Germinal center (tissue), 1 donor: Measurements from ENCODE around the gene PDE4B.
"Not testable (repeated sequence)": the region's sequence is repeated elsewhere in the genome, so short reads cannot be mapped to it uniquely, and the experiment has no call there.

Experiments used
- DNase-seq: peaks from one replicate; pipeline ENCODE4 v3.0.0; 2012; ENCODE audit warnings: mixed read lengths, low spot score

The PDE4B gene

DNA sequence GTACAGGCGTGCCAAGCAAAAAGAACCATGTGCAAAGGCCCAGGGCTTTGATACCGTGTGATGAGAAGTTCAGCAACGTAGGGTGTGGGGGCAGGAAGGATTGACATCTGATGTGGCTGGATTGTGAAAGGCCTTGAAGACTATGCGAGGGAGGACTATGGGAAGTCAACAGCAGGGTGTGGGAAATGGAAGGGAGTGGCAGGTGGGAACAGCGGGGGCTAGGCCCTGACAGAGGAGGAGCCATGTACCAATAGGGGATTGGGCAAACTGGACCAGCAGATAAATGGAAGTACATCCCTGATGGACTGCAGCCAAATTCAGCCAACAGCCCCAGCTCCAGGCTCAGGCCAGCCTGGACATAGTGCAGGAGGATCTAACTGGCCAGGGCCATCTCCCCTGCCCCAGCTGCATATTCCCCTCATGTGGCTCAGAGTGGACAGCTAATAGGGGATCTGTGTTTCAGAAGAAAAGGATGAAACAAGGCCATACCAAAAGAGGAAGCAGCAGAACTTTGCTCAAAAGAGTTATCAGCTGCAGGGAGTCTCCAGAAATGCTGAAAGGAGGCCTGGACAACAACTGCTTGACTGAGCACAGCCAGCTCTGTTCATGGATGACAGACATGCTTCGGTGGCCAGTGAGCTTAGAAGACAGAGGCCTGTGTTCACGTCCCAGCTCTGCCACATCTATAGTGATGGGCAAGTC, 601.0 kb downstream of the PDE4B start:
- no peak for DNase-seq

GRCh38 chr1:66394603-66395002, 601.9 kb downstream of the PDE4B start:
- no peak for DNase-seq

- DNase-seq: no peak
These were observed 602.7 kb downstream of the PDE4B start for GRCh38 chr1:66395202-66396061.

- no peak for DNase-seq
These were observed 603.7 kb downstream of the PDE4B start for GRCh38 chr1:66396212-66396890.

DNA sequence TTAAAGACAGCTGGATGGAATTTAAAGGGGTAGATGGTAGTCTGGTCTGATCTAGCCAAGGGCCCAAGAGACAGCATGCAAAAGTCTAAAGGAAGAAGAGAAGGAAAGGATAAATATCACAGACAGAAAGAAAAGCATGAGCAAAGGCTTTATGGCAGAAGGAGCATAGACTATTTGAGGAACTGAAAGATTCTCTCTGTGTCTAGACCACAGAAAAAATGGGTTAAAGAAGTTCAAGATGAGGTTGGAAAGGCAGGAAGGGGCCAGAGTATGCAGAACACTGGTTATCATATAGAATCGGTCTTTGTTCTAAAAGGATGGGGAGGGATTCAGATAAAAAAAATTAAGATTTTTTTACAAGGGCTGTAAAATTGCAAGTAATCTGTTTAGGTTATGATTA, 604.5 kb downstream of the PDE4B start:
- no peak for DNase-seq

DNA sequence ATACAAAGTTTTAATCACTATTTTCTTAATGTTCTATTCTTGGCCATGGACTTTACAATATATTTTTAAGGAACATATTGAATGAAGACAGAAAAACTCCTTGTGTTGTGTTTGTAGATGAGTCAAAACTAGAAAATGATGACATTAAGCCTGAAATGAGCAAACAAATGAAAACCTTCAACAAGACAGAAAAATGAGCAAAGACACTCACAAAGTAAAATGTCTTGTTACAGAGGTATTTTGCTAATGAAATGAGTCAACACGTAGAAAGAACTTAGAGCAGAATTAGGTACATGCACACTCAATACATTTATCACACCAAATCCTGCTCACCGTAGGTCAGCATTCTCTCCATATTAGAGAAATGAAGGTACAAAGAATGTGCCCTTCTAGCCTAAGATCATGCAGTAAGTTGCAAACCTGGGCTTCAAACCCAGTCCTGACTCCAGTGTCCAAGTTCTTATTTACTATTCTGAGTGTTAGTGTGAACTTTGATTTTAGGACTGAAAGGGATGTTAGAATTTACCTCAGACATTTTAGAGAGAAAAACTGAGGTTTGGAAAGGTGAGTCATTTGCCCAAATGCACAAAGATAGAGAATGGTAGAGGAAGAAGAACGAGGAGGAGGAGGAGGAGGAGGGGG, 607.3 kb downstream of the PDE4B start:
- no peak for DNase-seq

GRCh38 chr1:66400660-66401059, 608.0 kb downstream of the PDE4B start:
- no peak for DNase-seq

GRCh38 chr1:66401244-66401643, 608.5 kb downstream of the PDE4B start:
- DNase-seq: no peak

DNA sequence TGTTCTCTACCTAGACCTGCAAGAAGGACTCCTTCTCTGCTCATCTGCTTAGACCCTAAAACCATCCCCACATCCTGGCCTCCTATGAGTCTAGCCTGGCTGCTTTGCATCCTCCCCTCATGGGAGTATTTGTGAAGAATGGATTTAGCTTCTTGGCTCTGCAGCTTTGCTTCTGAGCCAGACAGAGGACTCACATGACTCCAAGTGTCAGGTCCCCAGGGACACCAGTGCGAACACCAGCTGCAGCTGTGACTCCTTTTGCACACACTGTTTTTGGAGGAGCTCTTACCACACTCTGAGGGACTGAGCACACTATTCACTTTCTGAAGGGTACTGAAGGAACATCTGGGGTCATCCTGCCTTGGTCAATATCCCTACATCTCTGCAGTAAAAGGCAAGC, 609.5 kb downstream of the PDE4B start:
- DNase-seq: peak; percentile 84

DNA sequence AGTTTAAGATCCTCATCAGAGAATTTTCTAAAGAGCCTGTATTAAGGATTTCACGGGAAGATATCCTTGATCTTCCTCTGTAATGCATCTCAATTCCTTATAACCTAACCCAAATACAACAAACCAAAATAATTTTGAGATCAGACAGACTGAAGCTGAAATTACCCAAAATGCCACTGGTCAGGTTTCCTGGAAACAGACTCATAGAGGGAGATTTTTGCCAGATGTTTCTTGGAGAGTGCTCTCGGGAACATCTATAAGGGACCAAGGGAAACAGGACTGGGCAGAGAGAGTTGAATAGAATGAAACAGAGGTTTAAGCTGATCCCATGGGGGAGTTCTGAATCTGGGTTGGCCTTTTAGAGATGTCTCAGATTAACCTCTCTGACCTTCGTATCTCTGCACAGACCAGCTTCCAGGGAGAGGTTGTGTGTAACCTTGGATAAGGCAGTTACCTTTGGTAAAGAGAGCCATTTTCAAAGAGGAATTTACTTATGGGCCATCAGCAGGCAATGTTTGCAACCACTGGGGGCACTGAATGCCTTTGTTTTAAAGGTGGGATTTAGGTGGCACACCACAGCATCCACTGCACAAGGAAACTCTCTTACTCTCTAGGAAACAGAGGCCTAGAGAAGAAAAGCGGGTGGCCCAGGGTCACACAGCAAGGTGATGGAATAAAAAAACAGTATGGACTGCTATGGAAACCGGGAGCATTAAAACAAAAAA, 610.5 kb downstream of the PDE4B start:
- no peak for DNase-seq

- no peak for DNase-seq
These were observed 612.4 kb downstream of the PDE4B start for GRCh38 chr1:66405061-66405460.

- not testable (repeated sequence) for DNase-seq
These were observed 618.8 kb downstream of the PDE4B start for GRCh38 chr1:66411449-66411848.

GRCh38 chr1:66412704-66413103, 620.0 kb downstream of the PDE4B start:
- DNase-seq: no peak

- DNase-seq: no peak
These were observed 620.6 kb downstream of the PDE4B start for GRCh38 chr1:66413136-66413837.

DNA sequence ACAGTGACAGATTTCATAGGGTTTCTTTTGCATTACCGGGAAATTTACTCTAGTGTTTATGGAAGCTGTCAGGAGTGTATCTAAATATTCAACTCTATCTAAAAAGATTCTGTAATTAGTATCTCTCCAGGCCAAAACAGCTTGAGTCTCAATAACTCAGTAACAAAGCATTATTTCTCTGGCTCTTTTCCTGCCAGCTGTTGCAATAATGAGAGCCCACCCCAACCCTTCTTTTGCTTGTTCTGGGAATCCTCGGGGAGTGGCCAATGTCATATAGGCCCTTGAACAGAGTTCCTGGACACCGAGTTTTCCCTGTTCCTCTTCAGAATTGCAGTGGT, 621.1 kb downstream of the PDE4B start:
- no peak for DNase-seq

GRCh38 chr1:66415281-66415680, 622.6 kb downstream of the PDE4B start:
- DNase-seq: no peak

DNA sequence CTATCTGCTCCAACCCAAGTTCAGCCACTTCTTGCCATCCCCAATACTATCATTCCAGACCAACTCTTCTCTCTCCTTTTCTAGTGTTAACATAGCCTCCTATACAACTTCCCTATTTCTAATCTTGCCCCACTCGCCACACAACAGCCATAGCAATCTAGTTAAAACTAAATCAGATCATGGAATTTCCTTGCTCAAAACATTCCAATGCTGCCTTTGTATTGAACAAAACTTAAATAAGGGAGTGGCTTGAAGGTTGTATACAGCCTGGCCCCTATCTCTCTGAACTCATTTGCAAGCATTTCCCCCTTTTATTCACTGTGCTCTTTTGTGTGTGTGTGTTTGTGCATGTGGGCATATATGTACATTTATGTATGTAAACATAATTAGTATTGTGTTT, 623.2 kb downstream of the PDE4B start:
- no peak for DNase-seq

DNA sequence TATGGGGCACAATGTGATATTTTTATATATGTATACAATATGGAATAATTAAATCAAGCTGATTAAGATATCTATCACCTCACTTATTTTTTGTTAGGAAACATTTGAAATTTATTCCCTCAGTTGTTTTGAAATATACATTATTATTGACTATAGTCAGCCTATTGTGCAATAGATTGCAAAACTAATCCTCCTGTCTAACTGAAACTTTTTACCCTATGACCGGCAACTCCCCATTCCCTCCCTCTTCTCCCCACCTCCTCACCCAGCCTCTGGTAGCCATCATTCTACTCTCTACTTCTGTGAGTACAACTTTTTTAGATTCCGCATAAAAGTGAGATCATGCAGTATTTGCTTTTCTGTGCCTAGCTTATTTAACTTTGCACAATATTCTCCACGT, 623.6 kb downstream of the PDE4B start:
- no peak for DNase-seq

DNA sequence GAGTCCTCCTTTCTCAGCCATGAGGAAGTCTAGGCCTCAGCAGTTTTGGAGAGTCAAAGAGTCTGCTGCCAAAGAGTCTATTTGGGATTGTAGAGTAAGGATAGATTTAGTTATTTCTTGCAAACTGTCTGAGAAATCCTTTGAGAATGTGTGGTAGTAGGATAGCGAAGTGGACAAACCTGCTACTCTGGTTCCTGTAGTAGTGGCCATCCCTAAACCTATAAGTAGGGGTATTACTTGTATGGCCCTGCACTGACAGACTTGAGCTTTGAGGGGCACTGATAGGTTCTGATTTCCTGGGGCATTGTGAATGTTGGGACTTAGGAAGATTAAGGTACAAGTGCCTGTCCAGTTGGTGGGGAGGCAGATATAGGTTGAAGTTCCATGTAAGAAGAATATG, 625.3 kb downstream of the PDE4B start:
- no peak for DNase-seq

- not testable (repeated sequence) for DNase-seq
These were observed 627.5 kb downstream of the PDE4B start for GRCh38 chr1:66420171-66420570.

- DNase-seq: not testable (repeated sequence)
These were observed 628.2 kb downstream of the PDE4B start for GRCh38 chr1:66420906-66421305.
